K562 (cell line): ENCODE data around the gene FCGR2B. TPM values are rescaled to one million over a fixed set of nuclear protein-coding genes. Genes with fewer than 3 reads are reported as not detected.

ENCODE experiments used
- CBFA2T2 ChIP-seq: fragments of 450-650 bp; conservative IDR thresholded peaks from 2 replicates; pipeline ENCODE4 v1.6.1; 2017; ENCODE audit warnings: mild to moderate bottlenecking
- CEBPG ChIP-seq, 3 experiments: fragments of 200-800 bp in 1 of 3; sonication (Bioruptor generic) in 1 of 3; sonication (generic) in 1 of 3; formaldehyde crosslinking in 1 of 3; IDR thresholded peaks in 2 of 3; conservative IDR thresholded peaks in 1 of 3; 2 replicates each; pipeline versions ENCODE4 v1.6.1 to v1.8.0; 2016 to 2022; ENCODE audit warnings: missing compliant biosample characterization in 2 of 3, missing genetic modification characterization in 2 of 3, mild to moderate bottlenecking in 1 of 3, missing genetic modification reagents in 1 of 3
- CTBP1 ChIP-seq: fragments of 450-650 bp; IDR thresholded peaks from 2 replicates; pipeline ENCODE4 v1.6.1; 2016; ENCODE audit warnings: borderline replicate concordance
- CXXC5 ChIP-seq: fragments of 250-450 bp; sonication (Bioruptor Pico); IDR thresholded peaks from 2 replicates; pipeline ENCODE4 v1.8.0; 2022; ENCODE audit warnings: inconsistent platforms, mild to moderate bottlenecking, moderate library complexity
- DMBX1 ChIP-seq: fragments of 250-450 bp; sonication (Bioruptor Pico); IDR thresholded peaks from 2 replicates; pipeline ENCODE4 v1.8.0; 2022; ENCODE audit warnings: inconsistent platforms, mild to moderate bottlenecking, moderate library complexity, borderline replicate concordance
- ERF ChIP-seq: fragments of 450-650 bp; formaldehyde crosslinking; IDR thresholded peaks from 2 replicates; pipeline ENCODE4 v1.4.0; 2020; ENCODE audit warnings: mild to moderate bottlenecking, mixed read lengths
- GTF2F1 ChIP-seq: IDR thresholded peaks from 2 replicates; pipeline ENCODE4 v1.6.1; 2011; ENCODE audit warnings: low read depth, low read length, improper control_type of control experiment
- KAT2B ChIP-seq: IDR thresholded peaks from one replicate; pipeline ENCODE4 v1.6.1; 2012; ENCODE audit warnings: low read depth, mild to moderate bottlenecking, control low read depth, inconsistent platforms, low read length, moderate library complexity
- KLF6 ChIP-seq: fragments of 250-450 bp; sonication (Bioruptor Pico); IDR thresholded peaks from 2 replicates; pipeline ENCODE4 v1.4.0; 2020; ENCODE audit warnings: mild to moderate bottlenecking, moderate library complexity, borderline replicate concordance
- L3MBTL2 ChIP-seq: fragments of 450-650 bp; IDR thresholded peaks from 2 replicates; pipeline ENCODE4 v1.6.1; 2016; ENCODE audit warnings: mild to moderate bottlenecking, moderate library complexity
- MAZ ChIP-seq, 2 experiments: fragments of 450-650 bp in 1 of 2; sonication (generic) in 1 of 2; formaldehyde crosslinking; IDR thresholded peaks in 1 of 2; conservative IDR thresholded peaks in 1 of 2; 2 replicates each; pipeline versions ENCODE4 v1.4.0 to v1.5.0; 2020; ENCODE audit warnings: mild to moderate bottlenecking in 1 of 2, missing genetic modification reagents in 1 of 2
- MECOM ChIP-seq: fragments of 250-450 bp; sonication (Bioruptor Pico); IDR thresholded peaks from 2 replicates; pipeline ENCODE4 v1.8.0; 2022; ENCODE audit warnings: inconsistent platforms
- RBM34 ChIP-seq: fragments of 200-400 bp; formaldehyde crosslinking; IDR thresholded peaks from 2 replicates; pipeline ENCODE4 v1.6.1; 2018; ENCODE audit warnings: low read length, borderline replicate concordance; ENCODE audit not compliant: insufficient read depth
- RFX7 ChIP-seq: fragments of 250-450 bp; sonication (Bioruptor Pico); IDR thresholded peaks from 2 replicates; pipeline ENCODE4 v1.5.1; 2021; ENCODE audit warnings: mild to moderate bottlenecking
- SETDB1 ChIP-seq: IDR thresholded peaks from one replicate; pipeline ENCODE4 v1.6.1; 2012; ENCODE audit warnings: low read length, control low read depth, inconsistent platforms
- SRSF7 ChIP-seq: fragments of 200-400 bp; formaldehyde crosslinking; optimal IDR thresholded peaks from 2 replicates; pipeline ENCODE3; 2017; ENCODE audit warnings: mild to moderate bottlenecking, low read depth, low read length
- ZNF133 ChIP-seq: fragments of 250-450 bp; sonication (Bioruptor Pico); IDR thresholded peaks from 2 replicates; pipeline ENCODE4 v1.4.0; 2020; ENCODE audit warnings: mild to moderate bottlenecking
- ZNF253 ChIP-seq: fragments of 250-450 bp; sonication (Bioruptor Pico); conservative IDR thresholded peaks from 2 replicates; pipeline ENCODE4 v1.6.1; 2021; ENCODE audit warnings: mild to moderate bottlenecking
- ZNF584 ChIP-seq: fragments of 200-800 bp; sonication (Bioruptor generic); IDR thresholded peaks from 2 replicates; pipeline ENCODE4 v1.6.1; 2016; ENCODE audit warnings: low read depth, mild to moderate bottlenecking, missing genetic modification characterization, missing compliant biosample characterization
- ZNF695 ChIP-seq: fragments of 450-650 bp; formaldehyde crosslinking; IDR thresholded peaks from 2 replicates; pipeline ENCODE4 v1.4.0; 2020; ENCODE audit warnings: mild to moderate bottlenecking, moderate library complexity
- ZNF76 ChIP-seq: fragments of 250-450 bp; sonication (Bioruptor Pico); IDR thresholded peaks from 2 replicates; pipeline ENCODE4 v1.4.0; 2020; ENCODE audit warnings: mild to moderate bottlenecking, moderate library complexity, borderline replicate concordance
- ZSCAN32 ChIP-seq: fragments of 450-650 bp; formaldehyde crosslinking; IDR thresholded peaks from 2 replicates; pipeline ENCODE4 v1.4.0; 2020; ENCODE audit warnings: mild to moderate bottlenecking, moderate library complexity
- polyA plus RNA-seq, 8 experiments: library from polyadenylated mRNA; depleted of rRNA in 4 of 8; stranded (reverse) in 5 of 8; unstranded in 3 of 8; fragments of >200 nt; fragmentation: Nextera tagmentation in 2 of 8; fragmentation: Illumina TruSeq in 1 of 8; extraction: Ambion mirVana in 2 of 8; extraction: Trizol in 1 of 8; gene quantifications; 2 replicates each; pipeline versions ENCODE4 v1.2.1 to v1.2.3, GENCODE V29; 2011 to 2014; ENCODE audit warnings: inconsistent platforms in 1 of 8, missing spikeins in 1 of 8
- total RNA-seq, 7 experiments: library from RNA; depleted of rRNA in 6 of 7; stranded (reverse); fragments of >200 nt in 6 of 7; fragmentation: Illumina TruSeq in 2 of 7; extraction: Trizol in 2 of 7; gene quantifications; 2 replicates each; pipeline versions ENCODE4 v1.2.1 to v1.2.3, GENCODE V29; 2011 to 2021; ENCODE audit warnings: low replicate concordance in 1 of 7
- TF ChIP-seq, protein P1 (sequence below): fragments of 200-800 bp; sonication (Bioruptor generic); IDR thresholded peaks from 2 replicates; pipeline ENCODE4 v1.6.1; 2017; ENCODE audit warnings: missing genetic modification characterization, missing compliant biosample characterization
- TF ChIP-seq, protein P2 (sequence below): sonication (generic); formaldehyde crosslinking; IDR thresholded peaks from 2 replicates; pipeline ENCODE4 v1.8.1; 2022; ENCODE audit warnings: missing genetic modification reagents
- TF ChIP-seq, protein P3 (sequence below): fragments of 450-650 bp; IDR thresholded peaks from 2 replicates; pipeline ENCODE4 v1.7.1; 2018; ENCODE audit warnings: mild to moderate bottlenecking, low read depth; ENCODE audit not compliant: partially characterized antibody

The FCGR2B gene
- total and polyA plus RNA-seq, 9 of the 15 experiments (the other 6 are each of a cell fraction or from before 2014, with no cell fraction given): 1.7 to 8.9 (median 3.9) TPM

DNA sequence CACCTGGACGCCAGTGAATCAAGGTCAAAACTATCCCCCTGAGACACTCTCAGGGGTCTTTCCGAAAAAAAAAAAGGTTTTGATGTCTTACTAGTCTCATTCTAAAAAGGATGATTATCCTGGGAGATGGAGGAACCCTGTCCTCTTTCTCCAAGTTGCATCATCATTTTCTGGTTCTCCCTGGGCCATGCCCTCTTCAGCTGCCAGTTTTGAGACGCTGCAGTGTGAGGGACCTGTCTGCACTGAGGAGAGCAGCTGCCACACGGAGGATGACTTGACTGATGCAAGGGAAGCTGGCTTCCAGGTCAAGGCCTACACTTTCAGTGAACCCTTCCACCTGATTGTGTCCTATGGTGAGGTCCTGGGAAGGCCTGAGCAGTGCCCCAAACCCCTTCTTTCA is 47.6 kb downstream of the FCGR2B start (continued):
- no peak for TF ChIP-seq MAZ (CRISPR knock-in tag; conservative IDR thresholded peaks at IDR 0.05 in 1 of 2, IDR thresholded peaks at IDR 0.05 in 1 of 2)
- TF ChIP-seq L3MBTL2: 0 out of 2 replicates have a peak, but pooled peaks have one; percentile 9
- TF ChIP-seq CEBPG (CRISPR knock-in tag; IDR thresholded peaks at IDR 0.05): peak; percentile 78
- TF ChIP-seq CEBPG (tag; conservative IDR thresholded peaks at IDR 0.05 in 1 of 2, IDR thresholded peaks at IDR 0.05 in 1 of 2): peak; percentile 68 to 91
- TF ChIP-seq, protein P1, sequence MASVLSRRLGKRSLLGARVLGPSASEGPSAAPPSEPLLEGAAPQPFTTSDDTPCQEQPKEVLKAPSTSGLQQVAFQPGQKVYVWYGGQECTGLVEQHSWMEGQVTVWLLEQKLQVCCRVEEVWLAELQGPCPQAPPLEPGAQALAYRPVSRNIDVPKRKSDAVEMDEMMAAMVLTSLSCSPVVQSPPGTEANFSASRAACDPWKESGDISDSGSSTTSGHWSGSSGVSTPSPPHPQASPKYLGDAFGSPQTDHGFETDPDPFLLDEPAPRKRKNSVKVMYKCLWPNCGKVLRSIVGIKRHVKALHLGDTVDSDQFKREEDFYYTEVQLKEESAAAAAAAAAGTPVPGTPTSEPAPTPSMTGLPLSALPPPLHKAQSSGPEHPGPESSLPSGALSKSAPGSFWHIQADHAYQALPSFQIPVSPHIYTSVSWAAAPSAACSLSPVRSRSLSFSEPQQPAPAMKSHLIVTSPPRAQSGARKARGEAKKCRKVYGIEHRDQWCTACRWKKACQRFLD (CRISPR knock-in tag): no peak; the same call in 1 of the 2 replicates
- no peak for TF ChIP-seq ZNF133 (CRISPR knock-in tag)
- TF ChIP-seq, protein P2, sequence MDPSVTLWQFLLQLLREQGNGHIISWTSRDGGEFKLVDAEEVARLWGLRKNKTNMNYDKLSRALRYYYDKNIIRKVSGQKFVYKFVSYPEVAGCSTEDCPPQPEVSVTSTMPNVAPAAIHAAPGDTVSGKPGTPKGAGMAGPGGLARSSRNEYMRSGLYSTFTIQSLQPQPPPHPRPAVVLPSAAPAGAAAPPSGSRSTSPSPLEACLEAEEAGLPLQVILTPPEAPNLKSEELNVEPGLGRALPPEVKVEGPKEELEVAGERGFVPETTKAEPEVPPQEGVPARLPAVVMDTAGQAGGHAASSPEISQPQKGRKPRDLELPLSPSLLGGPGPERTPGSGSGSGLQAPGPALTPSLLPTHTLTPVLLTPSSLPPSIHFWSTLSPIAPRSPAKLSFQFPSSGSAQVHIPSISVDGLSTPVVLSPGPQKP (CRISPR knock-in tag): no peak
- no peak for TF ChIP-seq RBM34
- TF ChIP-seq CBFA2T2: no peak
- TF ChIP-seq ZNF253: no peak
- TF ChIP-seq SRSF7: no peak
- TF ChIP-seq ZNF695: no peak
- no peak for TF ChIP-seq SETDB1
- TF ChIP-seq MECOM (CRISPR knock-in tag): peak; percentile 68; the same call in 1 of the 2 replicates
- peak; percentile 57; the same call in 1 of the 2 replicates for TF ChIP-seq ZSCAN32
- peak; percentile 62; the same call in 1 of the 2 replicates for TF ChIP-seq KLF6
- TF ChIP-seq CXXC5 (CRISPR knock-in tag): peak; percentile 63
- no peak for TF ChIP-seq GTF2F1
- TF ChIP-seq KAT2B: no peak
- peak; percentile 73; the same call in 1 of the 2 replicates for TF ChIP-seq ZNF584
- TF ChIP-seq RFX7 (CRISPR knock-in tag): no peak
- TF ChIP-seq, protein P3, sequence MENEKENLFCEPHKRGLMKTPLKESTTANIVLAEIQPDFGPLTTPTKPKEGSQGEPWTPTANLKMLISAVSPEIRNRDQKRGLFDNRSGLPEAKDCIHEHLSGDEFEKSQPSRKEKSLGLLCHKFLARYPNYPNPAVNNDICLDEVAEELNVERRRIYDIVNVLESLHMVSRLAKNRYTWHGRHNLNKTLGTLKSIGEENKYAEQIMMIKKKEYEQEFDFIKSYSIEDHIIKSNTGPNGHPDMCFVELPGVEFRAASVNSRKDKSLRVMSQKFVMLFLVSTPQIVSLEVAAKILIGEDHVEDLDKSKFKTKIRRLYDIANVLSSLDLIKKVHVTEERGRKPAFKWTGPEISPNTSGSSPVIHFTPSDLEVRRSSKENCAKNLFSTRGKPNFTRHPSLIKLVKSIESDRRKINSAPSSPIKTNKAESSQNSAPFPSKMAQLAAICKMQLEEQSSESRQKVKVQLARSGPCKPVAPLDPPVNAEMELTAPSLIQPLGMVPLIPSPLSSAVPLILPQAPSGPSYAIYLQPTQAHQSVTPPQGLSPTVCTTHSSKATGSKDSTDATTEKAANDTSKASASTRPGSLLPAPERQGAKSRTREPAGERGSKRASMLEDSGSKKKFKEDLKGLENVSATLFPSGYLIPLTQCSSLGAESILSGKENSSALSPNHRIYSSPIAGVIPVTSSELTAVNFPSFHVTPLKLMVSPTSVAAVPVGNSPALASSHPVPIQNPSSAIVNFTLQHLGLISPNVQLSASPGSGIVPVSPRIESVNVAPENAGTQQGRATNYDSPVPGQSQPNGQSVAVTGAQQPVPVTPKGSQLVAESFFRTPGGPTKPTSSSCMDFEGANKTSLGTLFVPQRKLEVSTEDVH: no peak
- TF ChIP-seq ZNF76: no peak
- TF ChIP-seq ERF (CRISPR knock-in tag): no peak
- peak; percentile 67; the same call in 1 of the 2 replicates for TF ChIP-seq DMBX1 (CRISPR knock-in tag)
- TF ChIP-seq CTBP1: peak; percentile 26; the same call in 1 of the 2 replicates
